ENCODE data around the gene HDGFL3. TPM values are rescaled to one million over a fixed set of nuclear protein-coding genes. Genes with fewer than 3 reads are reported as not detected.

Gene HDGFL3
- total RNA-seq, result 111 TPM

GRCh38 chr15:83207660-83208366 lies at the start of gene HDGFL3:
TSS of gene HDGFL3 (minus strand) at chr15:83207823. CDS start at chr15:83207414, 409 bp downstream.

GRCh38 chr15:83106994-83107840 lies 100.4 kb downstream of the HDGFL3 start, which contains the start of gene TM6SF1:
TSS of gene TM6SF1 (plus strand) at chr15:83107645. CDS start at chr15:83107681, 36 bp downstream.

Other genes starting within 250 kb of the HDGFL3 start
- gene RAMAC, start 221.6 kb downstream of the HDGFL3 start, total RNA-seq, result 40.4 TPM
- gene C15orf40, start 196.2 kb downstream of the HDGFL3 start, total RNA-seq, result 13.8 TPM
- 130 TPM for gene BTBD1, start 140.6 kb downstream of the HDGFL3 start, total RNA-seq
- 5.8 TPM for gene TM6SF1, start 100.2 kb downstream of the HDGFL3 start, total RNA-seq
- not detected for gene BNC1, start 76.8 kb upstream of the HDGFL3 start, total RNA-seq
- gene SH3GL3, start 239.5 kb upstream of the HDGFL3 start, total RNA-seq, result 52.8 TPM

Data from diencephalon (tissue), 1 donor.